Measurements from ENCODE around the gene TFDP1.

DNA sequence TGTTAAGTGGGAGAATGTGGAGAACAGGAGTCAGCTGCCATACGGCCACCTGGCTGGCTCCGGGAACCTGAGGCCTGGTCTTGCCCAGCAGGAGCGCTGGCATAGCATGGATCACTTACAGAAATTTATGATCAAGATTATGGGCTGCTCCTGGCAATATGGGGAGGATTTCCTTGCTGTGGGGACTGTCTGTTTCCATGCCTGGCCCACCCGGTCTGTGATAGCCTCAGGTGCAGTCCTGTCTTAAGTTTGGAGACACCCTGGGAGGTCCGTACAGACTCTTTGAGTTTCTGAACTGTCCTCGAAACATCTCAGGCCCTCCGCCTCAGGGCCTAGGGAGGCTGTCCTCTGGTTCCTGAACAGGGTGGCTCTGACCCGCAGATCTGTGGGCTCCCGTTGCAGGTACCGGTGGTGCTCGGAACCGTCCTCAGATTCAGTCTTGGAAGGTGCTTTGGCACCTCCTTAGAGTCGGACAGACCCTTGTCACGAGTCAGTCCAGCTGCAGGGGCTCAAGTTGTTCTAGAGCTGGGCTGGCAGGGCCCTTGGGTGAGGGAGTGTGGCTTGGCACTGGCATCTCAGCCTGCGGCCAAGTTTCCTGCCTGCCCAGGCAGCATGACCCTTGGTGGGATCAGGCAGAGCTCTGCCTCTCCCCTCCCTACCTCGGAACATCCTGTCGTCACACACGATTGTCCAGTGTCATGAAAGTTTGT lies 4.9 kb downstream of the TFDP1 start:
- TF ChIP-seq EP300 (IDR thresholded peaks at IDR 0.05) (no peak), POLR2A (IDR thresholded peaks at IDR 0.05) (no peak), CTCF (IDR thresholded peaks at IDR 0.05) (no peak), POLR2AphosphoS5 (IDR thresholded peaks at IDR 0.05) (no peak)

All from sigmoid colon (tissue), 4 donors.